K562 (cell line): Measurements from ENCODE around the gene GAS1. TPM values are rescaled to one million over a fixed set of nuclear protein-coding genes. Genes with fewer than 3 reads are reported as not detected.

ENCODE experiments used
- ATAC-seq: fragments of 200-7000 bp; cut with Tn5 transposase; 3 replicates; pipeline ENCODE4 v1.9.1; 2020; ENCODE audit warnings: moderate library complexity
- BruUV-seq: library from RNA; stranded (reverse); fragments of 400-500 nt; replicated peaks from 2 replicates; lab custom pipeline; 2021; lab: Mats Ljungman, UMichigan
- CTCF ChIA-PET: fragments of 300-600 bp; formaldehyde crosslinking; extraction: SDS; loops from one replicate; lab custom pipeline; 2021; ENCODE audit warnings: low intra/inter-chr PET ratio; lab: Yijun Ruan, JAX
- POLR2A ChIA-PET: fragments of 300-600, 350-650 bp; sonication (Branson Sonifier 250); formaldehyde crosslinking; extraction: SDS; loops from one replicate; lab custom pipeline; 2021; ENCODE audit warnings: antibody characterized with exemption, inconsistent platforms; lab: Yijun Ruan, JAX
- DNase-seq, 4 experiments: peaks; one replicate each; pipeline versions ENCODE4 v3.0.0 to v3.0.0-alpha.2; 2011 to 2018; ENCODE audit warnings: low spot score in 3 of 4, mixed read lengths in 3 of 4; ENCODE audit errors: extremely low read depth in 1 of 4
- FAIRE-seq: peaks from 2 replicates; lab custom pipeline; 2011; peaks lifted over from hg19 to GRCh38; lab: Jason Lieb, UNC
- H2AFZ ChIP-seq: 2 replicates; pipeline ENCODE4 v1.6.0; 2011; ENCODE audit warnings: low read depth, low read length, control low read depth, inconsistent platforms
- H3K27ac ChIP-seq: fragments of 200-600 bp; 3 replicates; pipeline ENCODE4 v1.8.0; 2011; ENCODE audit warnings: low read depth, mild to moderate bottlenecking, control low read depth, inconsistent platforms, low read length, moderate library complexity, mixed read lengths; ENCODE audit errors: extremely low read depth
- H3K27me3 ChIP-seq, 2 experiments: fragments of 300-600 bp in 1 of 2; 2 replicates in 1 of 2; 3 replicates in 1 of 2; pipeline versions ENCODE4 v1.6.0 to v1.8.0; 2011; ENCODE audit warnings: inconsistent platforms in 2 of 2, low read length in 2 of 2, mild to moderate bottlenecking in 1 of 2, mixed read lengths in 1 of 2, moderate library complexity in 1 of 2; ENCODE audit not compliant: control insufficient read depth in 2 of 2, insufficient read depth in 2 of 2
- H3K36me3 ChIP-seq: fragments of 300-600 bp; 3 replicates; pipeline ENCODE4 v1.8.0; 2011; ENCODE audit warnings: mild to moderate bottlenecking, low read length, inconsistent platforms; ENCODE audit not compliant: control insufficient read depth, insufficient read depth
- H3K4me1 ChIP-seq, 2 experiments: fragments of 200-600 bp in 1 of 2; replicated peaks in 1 of 2; 2 replicates in 1 of 2; 3 replicates in 1 of 2; pipeline versions ENCODE4 v1.5.1 to v1.8.0; 2011; ENCODE audit warnings: inconsistent platforms in 2 of 2, low read length in 2 of 2, mild to moderate bottlenecking in 1 of 2, mixed read lengths in 1 of 2, moderate library complexity in 1 of 2; ENCODE audit not compliant: control insufficient read depth in 2 of 2, insufficient read depth in 2 of 2
- H3K4me2 ChIP-seq: 2 replicates; pipeline ENCODE4 v1.6.1; 2011; ENCODE audit warnings: low read length, control low read depth, inconsistent platforms, mixed read lengths; ENCODE audit not compliant: insufficient read depth
- H3K4me3 ChIP-seq: fragments of 200-600 bp; sonication (generic), shearing (Covaris generic); 2 replicates; pipeline ENCODE4 v1.5.1; 2016; ENCODE audit warnings: control low read depth, inconsistent platforms
- H3K79me2 ChIP-seq: fragments of 200-600 bp; 3 replicates; pipeline ENCODE4 v1.8.0; 2011; ENCODE audit warnings: low read length, inconsistent platforms; ENCODE audit not compliant: control insufficient read depth, insufficient read depth
- H3K9ac ChIP-seq, 2 experiments: 2 replicates each; pipeline versions ENCODE4 v1.6.0 to v1.6.1; 2011; ENCODE audit warnings: low read depth in 2 of 2, low read length in 2 of 2, control low read depth in 1 of 2, inconsistent platforms in 1 of 2, mild to moderate bottlenecking in 1 of 2, mixed read lengths in 1 of 2; ENCODE audit not compliant: insufficient read depth in 1 of 2
- H3K9me1 ChIP-seq: one replicate; pipeline ENCODE4 v1.6.0; 2011; ENCODE audit warnings: inconsistent platforms, mild to moderate bottlenecking, low read length, moderate library complexity; ENCODE audit not compliant: control insufficient read depth, insufficient read depth
- H3K9me3 ChIP-seq: replicated peaks from 2 replicates; pipeline ENCODE4 v1.5.1; 2011; ENCODE audit warnings: low read depth, low read length, inconsistent platforms; ENCODE audit not compliant: control insufficient read depth, insufficient read depth
- H4K20me1 ChIP-seq: replicated peaks from 2 replicates; pipeline ENCODE4 v1.6.1; 2011; ENCODE audit warnings: low read length, inconsistent platforms, mixed read lengths; ENCODE audit not compliant: control insufficient read depth, insufficient read depth
- E2F4 ChIP-seq: sonication (generic); formaldehyde crosslinking; IDR thresholded peaks from 2 replicates; pipeline ENCODE4 v1.8.0; 2022; ENCODE audit warnings: mild to moderate bottlenecking, low read depth, missing genetic modification reagents
- E4F1 ChIP-seq: fragments of 250-450 bp; sonication (Bioruptor Pico); IDR thresholded peaks from 2 replicates; pipeline ENCODE4 v1.5.0; 2021; ENCODE audit warnings: mild to moderate bottlenecking, borderline replicate concordance
- ETV5 ChIP-seq: sonication (generic); formaldehyde crosslinking; IDR thresholded peaks from 2 replicates; pipeline ENCODE4 v1.4.0; 2020; ENCODE audit warnings: low read depth, mild to moderate bottlenecking, missing genetic modification reagents
- GABPB2 ChIP-seq: fragments of 250-450 bp; sonication (Bioruptor Pico); conservative IDR thresholded peaks from 2 replicates; pipeline ENCODE4 v1.5.1; 2021; ENCODE audit warnings: mild to moderate bottlenecking
- MBD1 ChIP-seq: fragments of 250-450 bp; sonication (Bioruptor Pico); IDR thresholded peaks from 2 replicates; pipeline ENCODE4 v1.8.0; 2022; ENCODE audit warnings: inconsistent platforms
- MCM5 ChIP-seq: fragments of 450-650 bp; IDR thresholded peaks from 2 replicates; pipeline ENCODE4 v1.6.1; 2016; ENCODE audit warnings: low read depth
- MTF1 ChIP-seq: fragments of 250-450 bp; sonication (Bioruptor Pico); IDR thresholded peaks from 2 replicates; pipeline ENCODE4 v1.9.0; 2021; ENCODE audit warnings: moderate library complexity, mild to moderate bottlenecking, inconsistent platforms, borderline replicate concordance
- NCOA2 ChIP-seq, 2 experiments: fragments of 450-650 bp; IDR thresholded peaks; 2 replicates each; pipeline ENCODE4 v1.6.1; 2018; ENCODE audit warnings: mild to moderate bottlenecking in 2 of 2, moderate library complexity in 1 of 2; ENCODE audit not compliant: partially characterized antibody in 2 of 2
- NFE2 ChIP-seq: IDR thresholded peaks from 2 replicates; pipeline ENCODE4 v1.6.1; 2014; ENCODE audit warnings: antibody characterized with exemption, low read depth
- PPARD ChIP-seq: fragments of 250-450 bp; sonication (Bioruptor Pico); IDR thresholded peaks from 2 replicates; pipeline ENCODE4 v1.8.0; 2022; ENCODE audit warnings: inconsistent platforms, mild to moderate bottlenecking, moderate library complexity
- SRSF9 ChIP-seq: fragments of 200-400 bp; formaldehyde crosslinking; IDR thresholded peaks from 2 replicates; pipeline ENCODE4 v1.6.1; 2017; ENCODE audit warnings: low read depth, low read length, borderline replicate concordance
- ZBTB49 ChIP-seq: sonication (generic); formaldehyde crosslinking; IDR thresholded peaks from 2 replicates; pipeline ENCODE4 v1.8.0; 2022; ENCODE audit warnings: missing genetic modification reagents, mild to moderate bottlenecking, borderline replicate concordance
- ZBTB9 ChIP-seq: fragments of 450-650 bp; formaldehyde crosslinking; IDR thresholded peaks from 2 replicates; pipeline ENCODE4 v1.4.0; 2020; ENCODE audit warnings: mild to moderate bottlenecking, moderate library complexity
- ZNF197 ChIP-seq: fragments of 200-800 bp; sonication (Bioruptor generic); IDR thresholded peaks from 2 replicates; pipeline ENCODE4 v1.6.1; 2016; ENCODE audit warnings: low read depth, missing genetic modification characterization, missing compliant biosample characterization
- WGBS: fragments of 100-300 bp; shearing (Covaris generic); methylation state at CpG from one replicate; pipeline ENCODE4 v1.1.6; 2016; ENCODE audit warnings: low coverage, mixed read lengths; ENCODE audit not compliant: insufficient coverage; ENCODE audit errors: missing lambda C conversion rate; 5-methylcytosine and 5-hydroxymethylcytosine counted together
- in situ Hi-C: fragments of 300-500 bp; cut with MboI; formaldehyde crosslinking; loops from 4 replicates; pipeline ENCODE4 v1.15.0; 2018; ENCODE audit warnings: inconsistent platforms, mixed read lengths
- intact Hi-C: fragments of 100-400 bp; cut with micrococcal nuclease; formaldehyde crosslinking; loops from 2 replicates; pipeline ENCODE4 v1.14.2; 2022
- polyA plus RNA-seq, 8 experiments: library from polyadenylated mRNA; depleted of rRNA in 4 of 8; stranded (reverse) in 5 of 8; unstranded in 3 of 8; fragments of >200 nt; fragmentation: Nextera tagmentation in 2 of 8; fragmentation: Illumina TruSeq in 1 of 8; extraction: Ambion mirVana in 2 of 8; extraction: Trizol in 1 of 8; gene quantifications; 2 replicates each; pipeline versions ENCODE4 v1.2.1 to v1.2.3, GENCODE V29; 2011 to 2014; ENCODE audit warnings: inconsistent platforms in 1 of 8, missing spikeins in 1 of 8
- total RNA-seq, 7 experiments: library from RNA; depleted of rRNA in 6 of 7; stranded (reverse); fragments of >200 nt in 6 of 7; fragmentation: Illumina TruSeq in 2 of 7; extraction: Trizol in 2 of 7; gene quantifications; 2 replicates each; pipeline versions ENCODE4 v1.2.1 to v1.2.3, GENCODE V29; 2011 to 2021; ENCODE audit warnings: low replicate concordance in 1 of 7

The GAS1 gene
- total and polyA plus RNA-seq, 9 of the 15 experiments (the other 6 are each of a cell fraction or from before 2014, with no cell fraction given), result 0.07 to 0.09 TPM; not detected in 7

- no peak for FAIRE-seq
- Histone ChIP-seq H3K27ac (no peak overlapping the region), H3K4me2 (no peak overlapping the region), H3K9me1 (no peaks in the 10 kb centered on the region), H3K36me3 (no peaks in the 10 kb centered on the region), H3K27me3 (peaks cover 0 to 4% of the 10 kb centered on the region in 2 experiments; a peak in 2 of 5 replicates)
- intact Hi-C loops, result no loop called here
- POLR2A ChIA-PET, result no interaction called here
- TF ChIP-seq NFE2 (no peak), E2F4 (CRISPR knock-in tag) (no peak), PPARD (CRISPR knock-in tag) (no peak), SRSF9 (no peak), ZBTB49 (CRISPR knock-in tag) (no peak), MTF1 (CRISPR knock-in tag) (no peak), ZNF197 (CRISPR knock-in tag) (no peak), MBD1 (CRISPR knock-in tag) (no peak), ZBTB9 (CRISPR knock-in tag) (no peak), NCOA2 (IDR thresholded peaks at IDR 0.05; ENCODE audit: partially characterized antibody in 2 of 2) (no peak), ETV5 (CRISPR knock-in tag) (no peak), GABPB2 (CRISPR knock-in tag) (no peak), E4F1 (CRISPR knock-in tag) (no peak), MCM5 (no peak)
- TF ChIP-seq, all 486 proteins: peak for 0
- H3K79me2 ChIP-seq, result no peaks in the 10 kb centered on the region
- no peaks in the 10 kb centered on the region for H3K9me3 ChIP-seq
- no peaks in the 10 kb centered on the region for H4K20me1 ChIP-seq
- no peak overlapping the region for H3K9ac ChIP-seq
- WGBS, result 0% methylated on average over 1 of the region's 2 CpGs
- in situ Hi-C loops, result no loop called here
- H3K4me1 ChIP-seq, result no peaks in the 10 kb centered on the region
- no peak overlapping the region for H2AFZ ChIP-seq
- no peak overlapping the region for H3K4me3 ChIP-seq
- CTCF ChIA-PET, result no interaction called here
- DNase-seq, result no peak
- no peak for ATAC-seq
- BruUV-seq, result no TSS peak
These were observed 43.6 kb downstream of the GAS1 start for GRCh38 chr9:86903734-86904085.
